BJ (cell line): ENCODE measurements around the gene SLC16A12. TPM values are rescaled to one million over a fixed set of nuclear protein-coding genes. Genes with fewer than 3 reads are reported as not detected.

ENCODE experiments used
- CTCF ChIA-PET: fragments of 350-600 bp; formaldehyde crosslinking; extraction: SDS; loops from one replicate; lab custom pipeline; 2021; ENCODE audit warnings: antibody characterized with exemption, inconsistent platforms; lab: Yijun Ruan, JAX
- POLR2A ChIA-PET: fragments of 300-600 bp; sonication (Branson Sonifier 250); formaldehyde crosslinking; extraction: SDS; loops from one replicate; lab custom pipeline; 2021; ENCODE audit warnings: antibody characterized with exemption; lab: Charles Lee
- DNase-seq: peaks from one replicate; pipeline ENCODE4 v3.0.0-alpha.2; 2011; ENCODE audit warnings: low read depth
- H3K27me3 ChIP-seq: 2 replicates; pipeline ENCODE4 v1.6.0; 2011; ENCODE audit warnings: low read length; ENCODE audit not compliant: control insufficient read depth, insufficient read depth
- H3K36me3 ChIP-seq: 2 replicates; pipeline ENCODE4 v1.5.1; 2011; ENCODE audit warnings: low read length; ENCODE audit not compliant: control insufficient read depth, insufficient read depth
- H3K4me3 ChIP-seq: 2 replicates; pipeline ENCODE4 v1.5.1; 2011; ENCODE audit warnings: low read depth, mild to moderate bottlenecking, control low read depth, low read length
- polyA plus RNA-seq: library from polyadenylated mRNA; depleted of rRNA; stranded (reverse); fragments of >200 nt; gene quantifications from 2 replicates; pipeline ENCODE4 v1.2.3, GENCODE V29; 2011
- TF ChIP-seq, protein P1 (sequence below): IDR thresholded peaks from 2 replicates; pipeline ENCODE4 v1.5.1; 2011; ENCODE audit warnings: low read depth, mild to moderate bottlenecking, control low read depth, inconsistent platforms, low read length, moderate library complexity; ENCODE audit not compliant: insufficient read depth

The SLC16A12 gene
- polyA plus RNA-seq, 1 experiment, result 0.06 TPM

DNA sequence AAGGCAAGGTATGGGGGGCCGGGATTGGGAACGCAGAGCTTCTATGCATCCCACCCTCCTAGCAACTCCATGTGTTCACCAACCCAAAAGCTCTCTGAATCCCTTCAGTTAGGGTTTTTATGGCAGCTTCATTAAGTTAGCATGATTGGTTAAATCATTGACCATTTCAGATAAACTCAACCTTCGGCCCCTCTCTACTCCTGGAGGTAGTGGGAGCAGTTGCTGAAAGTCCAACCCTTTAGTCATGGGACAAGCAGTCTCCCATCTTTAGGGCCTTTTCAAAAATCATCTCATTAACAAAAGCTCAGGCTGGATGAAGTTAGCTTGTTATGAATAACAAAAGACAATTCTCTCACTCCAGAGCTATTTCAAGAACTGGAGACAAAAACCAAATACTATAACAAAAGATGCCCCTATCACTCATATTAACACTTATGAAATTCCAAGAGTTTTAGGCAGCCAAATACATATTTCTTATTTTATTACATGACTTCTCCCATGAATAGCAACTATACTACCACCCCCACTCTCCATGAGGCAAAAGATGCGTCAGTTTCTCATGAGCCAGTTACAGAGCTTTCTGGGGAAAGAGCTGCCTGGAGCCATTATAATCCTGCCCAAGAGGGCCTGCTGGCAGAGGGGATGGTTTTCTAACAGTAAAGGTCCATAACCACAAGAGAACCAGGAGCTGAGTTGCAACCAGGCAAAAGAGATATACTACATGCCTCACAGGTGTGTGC, 44.6 kb downstream of the SLC16A12 start:
- Histone ChIP-seq H3K4me3 (no peak overlapping the region), H3K27me3 (no peaks in the 10 kb centered on the region), H3K36me3 (no peaks in the 10 kb centered on the region)
- ChIA-PET CTCF (interaction anchor here (0.9 to 1.5 kb wide), 3 partner anchors 9 to 24 kb away, joined by 3 to 9 read pairs (median 3); no protein-coding TSS in a partner anchor), POLR2A (no interaction called here)
- DNase-seq, result no peak
- TF ChIP-seq, protein P1, sequence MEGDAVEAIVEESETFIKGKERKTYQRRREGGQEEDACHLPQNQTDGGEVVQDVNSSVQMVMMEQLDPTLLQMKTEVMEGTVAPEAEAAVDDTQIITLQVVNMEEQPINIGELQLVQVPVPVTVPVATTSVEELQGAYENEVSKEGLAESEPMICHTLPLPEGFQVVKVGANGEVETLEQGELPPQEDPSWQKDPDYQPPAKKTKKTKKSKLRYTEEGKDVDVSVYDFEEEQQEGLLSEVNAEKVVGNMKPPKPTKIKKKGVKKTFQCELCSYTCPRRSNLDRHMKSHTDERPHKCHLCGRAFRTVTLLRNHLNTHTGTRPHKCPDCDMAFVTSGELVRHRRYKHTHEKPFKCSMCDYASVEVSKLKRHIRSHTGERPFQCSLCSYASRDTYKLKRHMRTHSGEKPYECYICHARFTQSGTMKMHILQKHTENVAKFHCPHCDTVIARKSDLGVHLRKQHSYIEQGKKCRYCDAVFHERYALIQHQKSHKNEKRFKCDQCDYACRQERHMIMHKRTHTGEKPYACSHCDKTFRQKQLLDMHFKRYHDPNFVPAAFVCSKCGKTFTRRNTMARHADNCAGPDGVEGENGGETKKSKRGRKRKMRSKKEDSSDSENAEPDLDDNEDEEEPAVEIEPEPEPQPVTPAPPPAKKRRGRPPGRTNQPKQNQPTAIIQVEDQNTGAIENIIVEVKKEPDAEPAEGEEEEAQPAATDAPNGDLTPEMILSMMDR, result no peak

DNA sequence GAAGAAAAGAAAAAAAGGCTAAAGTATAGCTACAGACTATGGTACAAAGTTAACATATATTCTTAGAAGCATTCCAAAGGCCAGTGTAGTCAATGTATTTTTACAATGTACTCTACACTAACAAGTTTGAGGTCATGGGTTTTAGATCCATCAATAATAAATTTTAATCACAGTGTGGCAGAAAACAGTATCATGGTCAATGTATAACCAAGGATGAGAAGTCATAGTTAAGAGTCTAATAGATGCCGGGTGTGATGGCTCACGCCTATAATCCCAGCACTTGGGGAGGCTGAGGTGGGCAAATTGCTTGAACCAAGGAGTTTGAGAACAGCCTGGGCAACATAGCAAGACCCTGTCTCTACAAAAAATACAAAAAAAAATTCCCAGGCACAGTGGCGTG, 53.1 kb downstream of the SLC16A12 start:
- CTCF ChIA-PET, result interaction anchor here (1.1 to 1.9 kb wide), 2 partner anchors 9 to 18 kb away, joined by 3 to 9 read pairs; no protein-coding TSS in a partner anchor
- no peak overlapping the region for H3K4me3 ChIP-seq

GRCh38 chr10:89481662-89482061, 53.7 kb downstream of the SLC16A12 start:
- DNase-seq, result peak; percentile 88
- CTCF ChIA-PET, result interaction anchor here (1.9 kb wide), 2 partner anchors 10 to 15 kb away, joined by 7 to 9 read pairs; no protein-coding TSS in a partner anchor
- Histone ChIP-seq H3K36me3 (no peaks in the 10 kb centered on the region), H3K4me3 (no peak overlapping the region), H3K27me3 (no peaks in the 10 kb centered on the region)
- POLR2A ChIA-PET, result interaction anchor here (0.6 kb wide), 1 partner anchor 605 kb away, joined by 15 read pairs; no protein-coding TSS in a partner anchor
- TF ChIP-seq, protein P1, result no peak

More for the DNA sequence above, 53.1 kb downstream of the SLC16A12 start:
- POLR2A ChIA-PET, result interaction anchor here (0.6 kb wide), 1 partner anchor 605 kb away, joined by 15 read pairs; no protein-coding TSS in a partner anchor
- no peaks in the 10 kb centered on the region for H3K27me3 ChIP-seq
- DNase-seq, result no peak
- no peaks in the 10 kb centered on the region for H3K36me3 ChIP-seq
- TF ChIP-seq, protein P1, result no peak

DNA sequence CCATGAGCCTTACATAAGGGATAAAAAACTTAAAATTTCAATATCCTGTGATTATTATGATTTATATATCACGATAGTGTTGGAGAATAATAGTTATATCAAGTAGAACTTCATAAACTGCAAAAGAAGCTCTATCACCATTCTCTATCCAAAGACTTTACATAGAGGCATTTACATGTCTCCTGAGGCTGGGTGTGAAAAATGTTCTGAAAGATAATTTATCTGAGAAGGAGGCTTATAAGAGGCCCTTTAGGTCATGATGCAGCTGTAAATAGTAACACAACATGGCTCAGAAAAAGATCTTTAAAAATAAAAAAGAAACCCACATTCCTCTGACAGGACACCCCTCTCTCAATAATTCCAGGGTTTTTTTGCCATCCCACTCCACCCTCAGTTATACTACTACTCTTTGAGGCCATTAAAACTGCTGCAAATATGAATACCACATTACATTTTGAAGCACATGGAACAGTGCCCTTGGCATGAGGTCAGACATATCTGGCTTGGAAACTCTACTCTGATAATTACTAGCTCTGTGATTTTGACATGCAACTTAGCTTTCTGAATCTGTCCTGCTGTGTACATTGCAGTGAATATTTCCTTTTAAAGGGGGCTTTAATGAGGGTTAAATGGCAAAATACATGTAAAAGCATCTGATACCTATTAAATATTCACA, 55.5 kb downstream of the SLC16A12 start:
- Histone ChIP-seq H3K36me3 (no peaks in the 10 kb centered on the region), H3K27me3 (no peaks in the 10 kb centered on the region), H3K4me3 (no peak overlapping the region)
- TF ChIP-seq, protein P1, result no peak
- POLR2A ChIA-PET, result no interaction called here
- DNase-seq, result no peak
- CTCF ChIA-PET, result interaction anchor here (1.1 to 1.9 kb wide), 3 partner anchors 14 to 85 kb away, joined by 3 to 7 read pairs (median 3); no protein-coding TSS in a partner anchor
